ENCODE data around the gene SLC41A3. TPM values are rescaled to one million over a fixed set of nuclear protein-coding genes. Genes with fewer than 3 reads are reported as not detected.

The SLC41A3 gene
- total and polyA plus RNA-seq, 10 of the 15 experiments (the other 5 are each of a cell fraction or from before 2014, with no cell fraction given), result 8.3 to 29.5 (median 16.7) TPM

- TF ChIP-seq ZBTB40 (IDR thresholded peaks at IDR 0.05; ENCODE audit: borderline replicate concordance) (no peak), NBN (IDR thresholded peaks at IDR 0.05) (no peak), ZBTB11 (CRISPR knock-in tag; IDR thresholded peaks at IDR 0.05) (no peak), POU2F2 (IDR thresholded peaks at IDR 0.05; ENCODE audit: borderline replicate concordance, low read depth, low read length) (no peak), NFYA (IDR thresholded peaks at IDR 0.05; ENCODE audit: borderline replicate concordance, low read depth, low read length) (no peak)
Measured at GRCh38 chr3:126049289-126050049, 34.5 kb downstream of the SLC41A3 start (continued).
